HEK293 (cell line): ENCODE measurements around the gene AKT2.
A peak's percentile ranks its signal among the peaks of the same experiment; 100 is the strongest.

ENCODE experiments used
- CTCF ChIA-PET: fragments of 350-600 bp; formaldehyde crosslinking; extraction: SDS; loops from one replicate; lab custom pipeline; 2021; ENCODE audit warnings: antibody characterized with exemption; lab: Yijun Ruan, JAX
- POLR2A ChIA-PET: fragments of 300-600 bp; formaldehyde crosslinking; extraction: SDS; loops from one replicate; lab custom pipeline; 2020; ENCODE audit warnings: antibody characterized with exemption, inconsistent platforms; lab: Yijun Ruan, JAX
- H3K27ac ChIP-seq: fragments of 200-500 bp; sonication (Bioruptor generic); 2 replicates; pipeline ENCODE4 v1.5.1; 2014; ENCODE audit warnings: low read depth, low read length, control low read depth, inconsistent platforms; ENCODE audit errors: extremely low read depth
- H3K36me3 ChIP-seq, 2 experiments: fragments of 200-500 bp in 1 of 2; sonication (Bioruptor generic) in 1 of 2; 1 replicate in 1 of 2; 2 replicates in 1 of 2; pipeline ENCODE4 v1.5.1; 2014 to 2017; ENCODE audit warnings: inconsistent platforms in 2 of 2, low read length in 2 of 2; ENCODE audit not compliant: control insufficient read depth in 2 of 2, insufficient read depth in 1 of 2
- H3K4me1 ChIP-seq: fragments of 200-500 bp; sonication (Bioruptor generic); 2 replicates; pipeline ENCODE4 v1.5.1; 2014; ENCODE audit warnings: mild to moderate bottlenecking, low read length, inconsistent platforms; ENCODE audit not compliant: control insufficient read depth, insufficient read depth
- H3K4me3 ChIP-seq: 2 replicates; pipeline ENCODE4 v1.5.1; 2011; ENCODE audit warnings: low read depth, mild to moderate bottlenecking, control low read depth, low read length, moderate library complexity
- H3K9me3 ChIP-seq: fragments of 200-500 bp; sonication (Bioruptor generic); 2 replicates; pipeline ENCODE4 v1.5.1; 2014; ENCODE audit warnings: low read depth, low read length, inconsistent platforms; ENCODE audit not compliant: control insufficient read depth, insufficient read depth
- EGR2 ChIP-seq: fragments of 450-650 bp; formaldehyde crosslinking; IDR thresholded peaks from 2 replicates; pipeline ENCODE4 v1.5.1; 2016; ENCODE audit warnings: low read depth, missing biosample characterization, missing genetic modification characterization
- GFI1B ChIP-seq: fragments of 450-650 bp; formaldehyde crosslinking; IDR thresholded peaks from 2 replicates; pipeline ENCODE4 v1.5.1; 2016; ENCODE audit warnings: missing biosample characterization, missing genetic modification characterization
- GLI2 ChIP-seq: fragments of 450-650 bp; formaldehyde crosslinking; IDR thresholded peaks from 2 replicates; pipeline ENCODE4; 2017; ENCODE audit warnings: missing biosample characterization, missing genetic modification characterization, low read depth, borderline replicate concordance
- GLI4 ChIP-seq: fragments of 450-650 bp; formaldehyde crosslinking; IDR thresholded peaks from 2 replicates; pipeline ENCODE4 v1.5.1; 2016; ENCODE audit warnings: missing biosample characterization, missing genetic modification characterization
- GLIS1 ChIP-seq: fragments of 450-650 bp; formaldehyde crosslinking; IDR thresholded peaks from 2 replicates; pipeline ENCODE4 v1.5.1; 2016; ENCODE audit warnings: missing biosample characterization, missing genetic modification characterization
- GLIS2 ChIP-seq: fragments of 450-650 bp; formaldehyde crosslinking; IDR thresholded peaks from 2 replicates; pipeline ENCODE4 v1.5.1; 2016; ENCODE audit warnings: missing biosample characterization, missing genetic modification characterization
- KLF1 ChIP-seq: fragments of 450-650 bp; formaldehyde crosslinking; IDR thresholded peaks from 2 replicates; pipeline ENCODE4 v1.5.1; 2016; ENCODE audit warnings: missing biosample characterization, missing genetic modification characterization
- KLF9 ChIP-seq: fragments of 450-650 bp; formaldehyde crosslinking; IDR thresholded peaks from 2 replicates; pipeline ENCODE4 v1.5.1; 2016; ENCODE audit warnings: missing biosample characterization, missing genetic modification characterization, low read depth
- ZNF132 ChIP-seq: fragments of 450-650 bp; formaldehyde crosslinking; IDR thresholded peaks from 2 replicates; pipeline ENCODE4 v1.5.1; 2017; ENCODE audit warnings: missing biosample characterization, missing genetic modification characterization, borderline replicate concordance
- ZNF155 ChIP-seq: fragments of 450-650 bp; formaldehyde crosslinking; IDR thresholded peaks from 2 replicates; pipeline ENCODE4 v1.5.1; 2016; ENCODE audit warnings: missing biosample characterization, missing genetic modification characterization
- ZNF19 ChIP-seq: fragments of 450-650 bp; formaldehyde crosslinking; IDR thresholded peaks from 2 replicates; pipeline ENCODE4; 2016; ENCODE audit warnings: missing biosample characterization, missing genetic modification characterization, low read depth
- ZNF2 ChIP-seq: fragments of 450-650 bp; formaldehyde crosslinking; IDR thresholded peaks from 2 replicates; pipeline ENCODE4 v1.5.1; 2016; ENCODE audit warnings: missing biosample characterization, missing genetic modification characterization
- ZNF292 ChIP-seq: fragments of 450-650 bp; formaldehyde crosslinking; IDR thresholded peaks from 2 replicates; pipeline ENCODE4 v1.5.1; 2016; ENCODE audit warnings: low read depth, missing biosample characterization, missing genetic modification characterization, borderline replicate concordance
- ZNF335 ChIP-seq: fragments of 450-650 bp; formaldehyde crosslinking; conservative IDR thresholded peaks from 2 replicates; pipeline ENCODE4 v1.5.1; 2016; ENCODE audit warnings: missing biosample characterization, missing genetic modification characterization
- ZNF350 ChIP-seq: fragments of 450-650 bp; formaldehyde crosslinking; IDR thresholded peaks from 2 replicates; pipeline ENCODE4 v1.5.0; 2017; ENCODE audit warnings: missing biosample characterization, mild to moderate bottlenecking, missing genetic modification characterization
- ZNF366 ChIP-seq: fragments of 450-650 bp; formaldehyde crosslinking; conservative IDR thresholded peaks from 2 replicates; pipeline ENCODE4 v1.5.1; 2016; ENCODE audit warnings: missing biosample characterization, missing genetic modification characterization
- ZNF518A ChIP-seq: fragments of 450-650 bp; formaldehyde crosslinking; conservative IDR thresholded peaks from 2 replicates; pipeline ENCODE4 v1.5.1; 2016; ENCODE audit warnings: low read depth, missing biosample characterization, missing genetic modification characterization
- ZNF548 ChIP-seq: fragments of 450-650 bp; formaldehyde crosslinking; IDR thresholded peaks from 2 replicates; pipeline ENCODE4 v1.5.1; 2016; ENCODE audit warnings: missing biosample characterization, missing genetic modification characterization
- ZNF555 ChIP-seq: fragments of 450-650 bp; formaldehyde crosslinking; conservative IDR thresholded peaks from 2 replicates; pipeline ENCODE4 v1.5.1; 2017; ENCODE audit warnings: missing biosample characterization, mild to moderate bottlenecking, missing genetic modification characterization, inconsistent platforms
- ZNF600 ChIP-seq: fragments of 450-650 bp; formaldehyde crosslinking; IDR thresholded peaks from 2 replicates; pipeline ENCODE4 v1.5.1; 2016; ENCODE audit warnings: missing biosample characterization, missing genetic modification characterization
- ZNF658 ChIP-seq: fragments of 450-650 bp; formaldehyde crosslinking; IDR thresholded peaks from 2 replicates; pipeline ENCODE4; 2016; ENCODE audit warnings: missing biosample characterization, missing genetic modification characterization
- ZNF76 ChIP-seq: fragments of 450-650 bp; formaldehyde crosslinking; IDR thresholded peaks from 2 replicates; pipeline ENCODE4; 2016; ENCODE audit warnings: low read depth, missing biosample characterization, missing genetic modification characterization, borderline replicate concordance
- ZNF776 ChIP-seq: fragments of 450-650 bp; formaldehyde crosslinking; IDR thresholded peaks from 2 replicates; pipeline ENCODE4 v1.5.0; 2017; ENCODE audit warnings: missing biosample characterization, missing genetic modification characterization, borderline replicate concordance
- ZNF791 ChIP-seq: fragments of 450-650 bp; formaldehyde crosslinking; IDR thresholded peaks from 2 replicates; pipeline ENCODE4 v1.5.1; 2016; ENCODE audit warnings: missing biosample characterization, missing genetic modification characterization
- TF ChIP-seq, protein P1 (sequence below): fragments of 450-650 bp; formaldehyde crosslinking; IDR thresholded peaks from 2 replicates; pipeline ENCODE4 v1.5.1; 2016; ENCODE audit warnings: missing biosample characterization, missing genetic modification characterization, borderline replicate concordance

The AKT2 gene

DNA sequence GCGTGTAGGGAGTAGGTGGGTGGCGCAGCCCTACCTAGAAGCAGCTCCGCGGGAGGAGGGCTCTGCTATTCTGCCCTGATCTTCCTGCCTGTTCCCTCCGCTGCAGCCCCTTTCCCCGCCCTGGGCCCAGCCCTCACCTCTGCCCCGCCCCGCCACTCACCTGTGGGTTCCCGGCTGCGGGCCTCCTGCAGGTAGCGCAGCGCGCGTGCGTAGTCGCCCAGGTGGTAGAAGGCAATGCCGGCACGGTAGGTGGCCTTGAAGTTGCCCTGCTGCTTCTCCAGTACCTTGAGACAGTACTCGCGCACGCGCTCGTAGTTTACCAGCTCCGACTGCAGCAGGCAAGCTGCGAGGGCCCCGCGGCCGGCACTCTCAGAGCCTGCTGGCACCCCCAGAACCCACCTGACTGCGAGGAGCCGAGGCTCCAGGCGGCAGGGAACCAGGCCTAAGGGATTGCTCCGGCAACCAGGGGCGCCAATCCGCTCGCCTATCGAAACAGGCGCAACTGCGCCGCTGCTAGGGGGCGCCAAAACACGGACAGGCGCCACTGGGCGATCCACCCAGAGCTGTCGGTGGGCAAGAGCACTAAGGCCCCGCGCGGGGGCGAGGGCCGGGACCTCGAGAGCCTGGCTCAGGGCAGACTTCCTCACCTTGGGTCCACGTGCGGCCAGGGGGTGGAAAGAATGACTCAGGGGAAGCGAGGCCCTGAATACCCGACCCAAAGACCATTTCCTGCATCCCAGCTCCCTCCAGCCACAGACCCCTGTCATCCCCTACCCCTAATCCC lies 67.9 kb downstream of the AKT2 start (continued):
- no peak for TF ChIP-seq ZNF555
- peak; percentile 37; the same call in 1 of the 2 replicates for TF ChIP-seq ZNF76
- TF ChIP-seq KLF1 (tag by site-specific recombination), result no peak
- TF ChIP-seq ZNF2 (tag by site-specific recombination), result 0 out of 2 replicates have a peak, but pooled peaks have one; percentile 34
- TF ChIP-seq, all 188 proteins: peak for 39

DNA sequence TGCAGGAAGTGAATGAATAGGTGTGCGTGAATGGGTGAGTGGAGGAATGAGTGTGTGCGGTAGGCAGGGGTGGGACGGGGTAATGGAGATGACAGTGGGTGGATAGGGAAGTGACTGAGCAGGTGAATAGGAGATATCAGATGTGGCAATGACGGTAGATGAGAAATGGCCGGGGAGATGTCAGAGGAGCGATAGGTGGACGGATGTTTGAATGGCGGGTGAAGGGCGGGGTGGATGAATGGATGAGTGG lies 68.4 kb downstream of the AKT2 start:
- CTCF ChIA-PET, result interaction anchor here (0.5 to 5.1 kb wide), 7 partner anchors 11 to 1854 kb away, joined by 3 to 52 read pairs (median 5); no protein-coding TSS in a partner anchor
- Histone ChIP-seq H3K4me3 (no peak overlapping the region), H3K27ac (no peak overlapping the region), H3K36me3 (peaks cover 3 to 17% of the 10 kb centered on the region in 2 experiments; a peak in 2 of 3 replicates), H3K4me1 (peaks cover 18% of the 10 kb centered on the region), H3K9me3 (no peaks in the 10 kb centered on the region)
- POLR2A ChIA-PET, result no interaction called here
- TF ChIP-seq GLI4 (tag by site-specific recombination) (no peak), GLI2 (tag by site-specific recombination) (no peak), ZNF791 (tag by site-specific recombination) (0 out of 2 replicates have a peak, but pooled peaks have one; percentile 20), ZNF776 (no peak), ZNF600 (tag by site-specific recombination) (no peak; the same call in 1 of the 2 replicates), ZNF548 (tag by site-specific recombination) (no peak), GLIS1 (tag by site-specific recombination) (no peak), ZNF155 (tag by site-specific recombination) (no peak), ZNF132 (tag by site-specific recombination) (no peak), ZNF19 (tag by site-specific recombination) (no peak), ZNF518A (tag by site-specific recombination) (no peak), KLF1 (tag by site-specific recombination) (peak; percentile 93), ZNF335 (tag by site-specific recombination) (no peak), ZNF292 (tag by site-specific recombination) (no peak), ZNF366 (tag by site-specific recombination) (peak; percentile 80), KLF9 (tag by site-specific recombination) (peak; percentile 67), ZNF350 (tag by site-specific recombination) (no peak), GLIS2 (tag by site-specific recombination) (no peak), ZNF658 (tag by site-specific recombination) (no peak), EGR2 (peak; percentile 98), GFI1B (tag by site-specific recombination) (no peak)
- TF ChIP-seq, protein P1, sequence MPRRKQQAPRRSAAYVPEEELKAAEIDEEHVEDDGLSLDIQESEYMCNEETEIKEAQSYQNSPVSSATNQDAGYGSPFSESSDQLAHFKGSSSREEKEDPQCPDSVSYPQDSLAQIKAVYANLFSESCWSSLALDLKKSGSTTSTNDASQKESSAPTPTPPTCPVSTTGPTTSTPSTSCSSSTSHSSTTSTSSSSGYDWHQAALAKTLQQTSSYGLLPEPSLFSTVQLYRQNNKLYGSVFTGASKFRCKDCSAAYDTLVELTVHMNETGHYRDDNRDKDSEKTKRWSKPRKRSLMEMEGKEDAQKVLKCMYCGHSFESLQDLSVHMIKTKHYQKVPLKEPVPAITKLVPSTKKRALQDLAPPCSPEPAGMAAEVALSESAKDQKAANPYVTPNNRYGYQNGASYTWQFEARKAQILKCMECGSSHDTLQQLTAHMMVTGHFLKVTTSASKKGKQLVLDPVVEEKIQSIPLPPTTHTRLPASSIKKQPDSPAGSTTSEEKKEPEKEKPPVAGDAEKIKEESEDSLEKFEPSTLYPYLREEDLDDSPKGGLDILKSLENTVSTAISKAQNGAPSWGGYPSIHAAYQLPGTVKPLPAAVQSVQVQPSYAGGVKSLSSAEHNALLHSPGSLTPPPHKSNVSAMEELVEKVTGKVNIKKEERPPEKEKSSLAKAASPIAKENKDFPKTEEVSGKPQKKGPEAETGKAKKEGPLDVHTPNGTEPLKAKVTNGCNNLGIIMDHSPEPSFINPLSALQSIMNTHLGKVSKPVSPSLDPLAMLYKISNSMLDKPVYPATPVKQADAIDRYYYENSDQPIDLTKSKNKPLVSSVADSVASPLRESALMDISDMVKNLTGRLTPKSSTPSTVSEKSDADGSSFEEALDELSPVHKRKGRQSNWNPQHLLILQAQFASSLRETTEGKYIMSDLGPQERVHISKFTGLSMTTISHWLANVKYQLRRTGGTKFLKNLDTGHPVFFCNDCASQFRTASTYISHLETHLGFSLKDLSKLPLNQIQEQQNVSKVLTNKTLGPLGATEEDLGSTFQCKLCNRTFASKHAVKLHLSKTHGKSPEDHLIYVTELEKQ, result peak; percentile 64
